HepG2 (cell line): ENCODE measurements around the gene GPR82. TPM values are rescaled to one million over a fixed set of nuclear protein-coding genes. Genes with fewer than 3 reads are reported as not detected.

ENCODE experiments used
- ATAC-seq: fragments of 200-7000 bp; cut with Tn5 transposase; 3 replicates; pipeline ENCODE4 v1.9.1; 2020; ENCODE audit warnings: mild to moderate bottlenecking, moderate library complexity
- BruUV-seq: library from RNA; stranded (reverse); fragments of 400-500 nt; replicated peaks from 2 replicates; lab custom pipeline; 2021; lab: Mats Ljungman, UMichigan
- CTCF ChIA-PET: fragments of 300-600 bp; formaldehyde crosslinking; extraction: SDS; loops from one replicate; lab custom pipeline; 2021; ENCODE audit warnings: low total read pairs, inconsistent platforms, low intra/inter-chr PET ratio; lab: Yijun Ruan, JAX
- POLR2A ChIA-PET: fragments of 350-600 bp; sonication (Branson Sonifier 250); formaldehyde crosslinking; loops from one replicate; lab custom pipeline; 2020; ENCODE audit warnings: antibody characterized with exemption, inconsistent platforms; lab: Yijun Ruan, JAX
- DNase-seq: peaks from one replicate; pipeline ENCODE4 v3.0.0-alpha.2; 2015; ENCODE audit warnings: low spot score
- FAIRE-seq: peaks from 3 replicates; lab custom pipeline; 2011; peaks lifted over from hg19 to GRCh38; lab: Jason Lieb, UNC
- H2AFZ ChIP-seq: one replicate; pipeline ENCODE4 v1.6.1; 2011; ENCODE audit warnings: low read length, inconsistent platforms
- H3K27ac ChIP-seq: fragments of 300-600 bp; 3 replicates; pipeline ENCODE4 v1.8.0; 2011; ENCODE audit warnings: mixed run types, mild to moderate bottlenecking, mixed read lengths, low read length, inconsistent platforms; ENCODE audit not compliant: insufficient read depth; ENCODE audit errors: extremely low read length
- H3K27me3 ChIP-seq, 2 experiments: fragments of 200-600 bp in 1 of 2; 2 replicates in 1 of 2; 3 replicates in 1 of 2; pipeline versions ENCODE4 v1.6.0 to v1.8.0; 2011; ENCODE audit warnings: low read length in 2 of 2, mild to moderate bottlenecking in 2 of 2, moderate library complexity in 2 of 2, inconsistent platforms in 1 of 2; ENCODE audit not compliant: insufficient read depth in 2 of 2, control insufficient read depth in 1 of 2
- H3K36me3 ChIP-seq, 2 experiments: fragments of 200-600 bp in 1 of 2; replicated peaks in 1 of 2; 2 replicates in 1 of 2; 3 replicates in 1 of 2; pipeline versions ENCODE4 v1.5.1 to v1.8.0; 2011; ENCODE audit warnings: low read length in 2 of 2, inconsistent platforms in 1 of 2; ENCODE audit not compliant: insufficient read depth in 2 of 2, control insufficient read depth in 1 of 2
- H3K4me1 ChIP-seq: 2 replicates; pipeline ENCODE4 v1.5.1; 2012; ENCODE audit warnings: low read length, inconsistent platforms; ENCODE audit not compliant: insufficient read depth
- H3K4me2 ChIP-seq: 2 replicates; pipeline ENCODE4 v1.6.0; 2011; ENCODE audit warnings: low read depth, low read length, inconsistent platforms
- H3K4me3 ChIP-seq, 3 experiments: fragments of 200-600 bp in 1 of 3; sonication (generic), shearing (Covaris generic) in 1 of 3; replicated peaks in 1 of 3; 2 replicates each; pipeline ENCODE4 v1.5.1; 2011 to 2016; ENCODE audit warnings: low read length in 3 of 3, inconsistent platforms in 2 of 3, low read depth in 2 of 3, mild to moderate bottlenecking in 2 of 3, control low read depth in 1 of 3, mixed read lengths in 1 of 3; ENCODE audit not compliant: insufficient read depth in 1 of 3
- H3K79me2 ChIP-seq: one replicate; pipeline ENCODE4 v1.6.1; 2011; ENCODE audit warnings: low read length, inconsistent platforms; ENCODE audit not compliant: insufficient read depth
- H3K9ac ChIP-seq: 2 replicates; pipeline ENCODE4 v1.6.0; 2011; ENCODE audit warnings: mild to moderate bottlenecking, low read depth, low read length, inconsistent platforms; ENCODE audit not compliant: insufficient read depth
- H3K9me3 ChIP-seq: 2 replicates; pipeline ENCODE4 v1.5.1; 2012; ENCODE audit warnings: mild to moderate bottlenecking, low read length
- H4K20me1 ChIP-seq: 2 replicates; pipeline ENCODE4 v1.6.0; 2011; ENCODE audit warnings: inconsistent platforms, mild to moderate bottlenecking, low read length, moderate library complexity; ENCODE audit not compliant: insufficient read depth
- ATF1 ChIP-seq: IDR thresholded peaks from 2 replicates; pipeline ENCODE4 v1.6.1; 2016; ENCODE audit warnings: mild to moderate bottlenecking, control low read depth
- CBX5 ChIP-seq: sonication (generic); formaldehyde crosslinking; IDR thresholded peaks from 2 replicates; pipeline ENCODE4 v1.4.0; 2020; ENCODE audit warnings: missing genetic modification reagents, borderline replicate concordance
- EP300 ChIP-seq, 3 experiments: sonication (generic) in 1 of 3; formaldehyde crosslinking in 1 of 3; IDR thresholded peaks; 2 replicates each; pipeline versions ENCODE4 v1.5.1 to v1.6.1; 2011 to 2020; ENCODE audit warnings: low read depth in 2 of 3, low read length in 2 of 3, borderline replicate concordance in 1 of 3, improper control_type of control experiment in 1 of 3, mild to moderate bottlenecking in 1 of 3, missing genetic modification reagents in 1 of 3, moderate library complexity in 1 of 3
- HNF4A ChIP-seq: sonication (generic); formaldehyde crosslinking; IDR thresholded peaks from 2 replicates; pipeline ENCODE4 v1.4.0; 2020; ENCODE audit warnings: missing genetic modification reagents
- NONO ChIP-seq, 2 experiments: fragments of 450-650 bp in 1 of 2; sonication (generic) in 1 of 2; formaldehyde crosslinking in 1 of 2; IDR thresholded peaks in 1 of 2; conservative IDR thresholded peaks in 1 of 2; 2 replicates each; pipeline versions ENCODE4 v1.6.1 to v1.8.0; 2017 to 2022; ENCODE audit warnings: mild to moderate bottlenecking in 1 of 2, missing genetic modification reagents in 1 of 2, moderate library complexity in 1 of 2
- TAF15 ChIP-seq: fragments of 200-400 bp; formaldehyde crosslinking; IDR thresholded peaks from one replicate; pipeline ENCODE4 v1.6.1; 2018; ENCODE audit warnings: mild to moderate bottlenecking, low read depth, low read length; ENCODE audit not compliant: poor library complexity, severe bottlenecking
- TOE1 ChIP-seq: sonication (generic); formaldehyde crosslinking; IDR thresholded peaks from 2 replicates; pipeline ENCODE4 v1.4.0; 2020; ENCODE audit warnings: mild to moderate bottlenecking, missing genetic modification reagents
- ZNF251 ChIP-seq: sonication (generic); formaldehyde crosslinking; IDR thresholded peaks from 2 replicates; pipeline ENCODE4 v1.9.0; 2021; ENCODE audit warnings: mild to moderate bottlenecking, missing genetic modification reagents
- ZNF33A ChIP-seq: sonication (generic); formaldehyde crosslinking; IDR thresholded peaks from 2 replicates; pipeline ENCODE4 v1.5.1; 2020; ENCODE audit warnings: missing genetic modification reagents, mild to moderate bottlenecking, moderate library complexity, borderline replicate concordance
- ZNF629 ChIP-seq: sonication (generic); formaldehyde crosslinking; conservative IDR thresholded peaks from 2 replicates; pipeline ENCODE4 v1.5.0; 2020; ENCODE audit warnings: missing genetic modification reagents
- WGBS: methylation state at CpG from one replicate; pipeline ENCODE4 v1.1.6; 2017; ENCODE audit warnings: low lambda C conversion rate; 5-methylcytosine and 5-hydroxymethylcytosine counted together
- in situ Hi-C: cut with HindIII; loops from 2 replicates; pipeline ENCODE4 v1.10.0; 2017; ENCODE audit warnings: low pct_unique_long_range_greater_than_20kb; ENCODE audit not compliant: extremely low pct_ligation_motif_present
- intact Hi-C: fragments of 100-400 bp; cut with micrococcal nuclease; formaldehyde crosslinking; loops from one replicate; pipeline ENCODE4 v1.10.0; 2022; ENCODE audit not compliant: unreplicated experiment
- polyA plus RNA-seq, 8 experiments: library from polyadenylated mRNA; depleted of rRNA in 3 of 8; stranded (reverse) in 7 of 8; unstranded in 1 of 8; fragments of >200 nt; fragmentation: Illumina TruSeq in 4 of 8; extraction: Trizol in 4 of 8; gene quantifications; 2 replicates each; pipeline versions ENCODE4 v1.2.1 to v1.2.3, GENCODE V29; 2011 to 2016; ENCODE audit warnings: low read depth in 4 of 8, missing spikeins in 1 of 8, mixed read lengths in 1 of 8; ENCODE audit not compliant: insufficient read depth in 1 of 8
- total RNA-seq, 5 experiments: library from RNA; depleted of rRNA; stranded (reverse); fragments of >200 nt; fragmentation: Illumina TruSeq; extraction: Trizol; gene quantifications; 2 replicates each; pipeline ENCODE4 v1.2.3, GENCODE V29; 2016; ENCODE audit warnings: low read depth in 1 of 5
- TF ChIP-seq, protein P1 (sequence below): sonication (generic); formaldehyde crosslinking; IDR thresholded peaks from 2 replicates; pipeline ENCODE4 v1.4.0; 2020; ENCODE audit warnings: missing genetic modification reagents
- TF ChIP-seq, protein P2 (sequence below): sonication (generic); formaldehyde crosslinking; IDR thresholded peaks from 2 replicates; pipeline ENCODE4 v1.4.0; 2020; ENCODE audit warnings: missing genetic modification reagents, borderline replicate concordance

GPR82 gene
- total and polyA plus RNA-seq, 2 of the 13 experiments (the other 11 are each of a cell fraction or from before 2014, with no cell fraction given) = not detected

DNA sequence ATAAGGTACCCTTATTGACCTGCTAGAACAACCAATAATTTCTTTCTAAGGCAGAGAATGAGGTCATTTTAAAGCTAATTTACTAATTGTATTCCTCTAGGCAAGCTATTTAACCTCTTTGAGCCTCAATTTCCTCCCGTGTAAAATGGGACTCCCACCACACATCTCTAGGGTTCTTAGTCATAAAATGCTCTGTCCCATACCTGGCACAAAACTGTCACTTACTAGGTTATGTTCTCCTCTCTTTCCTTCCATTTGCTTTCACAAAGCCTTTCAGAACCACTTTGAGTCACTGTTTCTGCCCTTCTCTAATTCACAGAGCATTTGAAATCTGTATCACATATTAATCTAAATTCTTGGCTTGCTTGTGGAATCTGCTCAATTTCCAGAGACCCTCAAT is 2.4 kb upstream of the GPR82 start (continued):
- TF ChIP-seq EP300 (IDR thresholded peaks at IDR 0.05; ENCODE audit: low read depth in 2 of 2, low read length in 2 of 2) (no peak), EP300 (CRISPR knock-in tag; IDR thresholded peaks at IDR 0.05; ENCODE audit: borderline replicate concordance) (no peak), ZNF251 (CRISPR knock-in tag) (no peak), HNF4A (CRISPR knock-in tag) (no peak), ATF1 (no peak), CBX5 (CRISPR knock-in tag) (no peak), ZNF629 (no peak)
- TF ChIP-seq, protein P1, sequence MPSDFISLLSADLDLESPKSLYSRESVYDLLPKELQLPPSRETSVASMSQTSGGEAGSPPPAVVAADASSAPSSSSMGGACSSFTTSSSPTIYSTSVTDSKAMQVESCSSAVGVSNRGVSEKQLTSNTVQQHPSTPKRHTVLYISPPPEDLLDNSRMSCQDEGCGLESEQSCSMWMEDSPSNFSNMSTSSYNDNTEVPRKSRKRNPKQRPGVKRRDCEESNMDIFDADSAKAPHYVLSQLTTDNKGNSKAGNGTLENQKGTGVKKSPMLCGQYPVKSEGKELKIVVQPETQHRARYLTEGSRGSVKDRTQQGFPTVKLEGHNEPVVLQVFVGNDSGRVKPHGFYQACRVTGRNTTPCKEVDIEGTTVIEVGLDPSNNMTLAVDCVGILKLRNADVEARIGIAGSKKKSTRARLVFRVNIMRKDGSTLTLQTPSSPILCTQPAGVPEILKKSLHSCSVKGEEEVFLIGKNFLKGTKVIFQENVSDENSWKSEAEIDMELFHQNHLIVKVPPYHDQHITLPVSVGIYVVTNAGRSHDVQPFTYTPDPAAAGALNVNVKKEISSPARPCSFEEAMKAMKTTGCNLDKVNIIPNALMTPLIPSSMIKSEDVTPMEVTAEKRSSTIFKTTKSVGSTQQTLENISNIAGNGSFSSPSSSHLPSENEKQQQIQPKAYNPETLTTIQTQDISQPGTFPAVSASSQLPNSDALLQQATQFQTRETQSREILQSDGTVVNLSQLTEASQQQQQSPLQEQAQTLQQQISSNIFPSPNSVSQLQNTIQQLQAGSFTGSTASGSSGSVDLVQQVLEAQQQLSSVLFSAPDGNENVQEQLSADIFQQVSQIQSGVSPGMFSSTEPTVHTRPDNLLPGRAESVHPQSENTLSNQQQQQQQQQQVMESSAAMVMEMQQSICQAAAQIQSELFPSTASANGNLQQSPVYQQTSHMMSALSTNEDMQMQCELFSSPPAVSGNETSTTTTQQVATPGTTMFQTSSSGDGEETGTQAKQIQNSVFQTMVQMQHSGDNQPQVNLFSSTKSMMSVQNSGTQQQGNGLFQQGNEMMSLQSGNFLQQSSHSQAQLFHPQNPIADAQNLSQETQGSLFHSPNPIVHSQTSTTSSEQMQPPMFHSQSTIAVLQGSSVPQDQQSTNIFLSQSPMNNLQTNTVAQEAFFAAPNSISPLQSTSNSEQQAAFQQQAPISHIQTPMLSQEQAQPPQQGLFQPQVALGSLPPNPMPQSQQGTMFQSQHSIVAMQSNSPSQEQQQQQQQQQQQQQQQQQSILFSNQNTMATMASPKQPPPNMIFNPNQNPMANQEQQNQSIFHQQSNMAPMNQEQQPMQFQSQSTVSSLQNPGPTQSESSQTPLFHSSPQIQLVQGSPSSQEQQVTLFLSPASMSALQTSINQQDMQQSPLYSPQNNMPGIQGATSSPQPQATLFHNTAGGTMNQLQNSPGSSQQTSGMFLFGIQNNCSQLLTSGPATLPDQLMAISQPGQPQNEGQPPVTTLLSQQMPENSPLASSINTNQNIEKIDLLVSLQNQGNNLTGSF (CRISPR knock-in tag) = no peak

DNA sequence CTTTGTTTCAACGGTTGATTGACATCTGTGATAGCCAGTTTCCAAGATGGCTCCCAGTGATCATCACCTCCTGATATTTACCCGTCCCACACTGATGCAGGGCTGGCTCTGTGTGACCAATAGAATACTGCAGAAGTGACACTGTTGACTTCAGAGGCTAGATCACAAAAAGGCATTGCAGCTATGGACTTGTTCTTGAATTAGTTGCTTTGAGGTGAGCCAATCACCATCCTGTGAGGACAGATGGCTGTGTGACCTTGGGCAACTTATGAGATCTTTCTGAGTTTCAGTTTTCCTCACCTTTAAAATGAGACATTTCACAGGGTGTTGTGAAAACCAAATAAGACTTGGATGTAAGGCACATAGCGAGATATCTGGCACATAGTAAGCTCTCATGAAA is 1.8 kb upstream of the GPR82 start:
- H3K4me1 ChIP-seq = no peaks in the 10 kb centered on the region
- no peak overlapping the region for H2AFZ ChIP-seq
- ATAC-seq (no peak), DNase-seq (no peak), FAIRE-seq (no peak)
- intact Hi-C loops = no loop called here
- ChIA-PET POLR2A (no interaction called here), CTCF (no interaction called here)
- no peak overlapping the region for H3K9ac ChIP-seq
- H3K9me3 ChIP-seq = no peaks in the 10 kb centered on the region
- no peak overlapping the region for H3K4me2 ChIP-seq
- H3K27ac ChIP-seq = no peak overlapping the region
- H4K20me1 ChIP-seq = no peaks in the 10 kb centered on the region
- no TSS peak for BruUV-seq
- no peak overlapping the region for H3K4me3 ChIP-seq
- in situ Hi-C loops = no loop called here
- WGBS = 97% methylated on average over 2 of the region's 3 CpGs
- H3K79me2 ChIP-seq = no peaks in the 10 kb centered on the region
- H3K36me3 ChIP-seq = no peaks in the 10 kb centered on the region
- no peaks in the 10 kb centered on the region for H3K27me3 ChIP-seq
- no peak for TF ChIP-seq TOE1 (CRISPR knock-in tag)
- TF ChIP-seq NONO (IDR thresholded peaks at IDR 0.05) = no peak
- no peak for TF ChIP-seq NONO (CRISPR knock-in tag; conservative IDR thresholded peaks at IDR 0.05)
- TF ChIP-seq, protein P2, sequence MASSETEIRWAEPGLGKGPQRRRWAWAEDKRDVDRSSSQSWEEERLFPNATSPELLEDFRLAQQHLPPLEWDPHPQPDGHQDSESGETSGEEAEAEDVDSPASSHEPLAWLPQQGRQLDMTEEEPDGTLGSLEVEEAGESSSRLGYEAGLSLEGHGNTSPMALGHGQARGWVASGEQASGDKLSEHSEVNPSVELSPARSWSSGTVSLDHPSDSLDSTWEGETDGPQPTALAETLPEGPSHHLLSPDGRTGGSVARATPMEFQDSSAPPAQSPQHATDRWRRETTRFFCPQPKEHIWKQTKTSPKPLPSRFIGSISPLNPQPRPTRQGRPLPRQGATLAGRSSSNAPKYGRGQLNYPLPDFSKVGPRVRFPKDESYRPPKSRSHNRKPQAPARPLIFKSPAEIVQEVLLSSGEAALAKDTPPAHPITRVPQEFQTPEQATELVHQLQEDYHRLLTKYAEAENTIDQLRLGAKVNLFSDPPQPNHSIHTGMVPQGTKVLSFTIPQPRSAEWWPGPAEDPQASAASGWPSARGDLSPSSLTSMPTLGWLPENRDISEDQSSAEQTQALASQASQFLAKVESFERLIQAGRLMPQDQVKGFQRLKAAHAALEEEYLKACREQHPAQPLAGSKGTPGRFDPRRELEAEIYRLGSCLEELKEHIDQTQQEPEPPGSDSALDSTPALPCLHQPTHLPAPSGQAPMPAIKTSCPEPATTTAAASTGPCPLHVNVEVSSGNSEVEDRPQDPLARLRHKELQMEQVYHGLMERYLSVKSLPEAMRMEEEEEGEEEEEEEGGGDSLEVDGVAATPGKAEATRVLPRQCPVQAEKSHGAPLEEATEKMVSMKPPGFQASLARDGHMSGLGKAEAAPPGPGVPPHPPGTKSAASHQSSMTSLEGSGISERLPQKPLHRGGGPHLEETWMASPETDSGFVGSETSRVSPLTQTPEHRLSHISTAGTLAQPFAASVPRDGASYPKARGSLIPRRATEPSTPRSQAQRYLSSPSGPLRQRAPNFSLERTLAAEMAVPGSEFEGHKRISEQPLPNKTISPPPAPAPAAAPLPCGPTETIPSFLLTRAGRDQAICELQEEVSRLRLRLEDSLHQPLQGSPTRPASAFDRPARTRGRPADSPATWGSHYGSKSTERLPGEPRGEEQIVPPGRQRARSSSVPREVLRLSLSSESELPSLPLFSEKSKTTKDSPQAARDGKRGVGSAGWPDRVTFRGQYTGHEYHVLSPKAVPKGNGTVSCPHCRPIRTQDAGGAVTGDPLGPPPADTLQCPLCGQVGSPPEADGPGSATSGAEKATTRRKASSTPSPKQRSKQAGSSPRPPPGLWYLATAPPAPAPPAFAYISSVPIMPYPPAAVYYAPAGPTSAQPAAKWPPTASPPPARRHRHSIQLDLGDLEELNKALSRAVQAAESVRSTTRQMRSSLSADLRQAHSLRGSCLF (CRISPR knock-in tag) = no peak
- TF ChIP-seq ZNF33A = no peak
- TF ChIP-seq TAF15 = no peak
